Measurements from ENCODE around the gene SEC31A. TPM values are rescaled to one million over a fixed set of nuclear protein-coding genes. Genes with fewer than 3 reads are reported as not detected.

Gene SEC31A, protein sequence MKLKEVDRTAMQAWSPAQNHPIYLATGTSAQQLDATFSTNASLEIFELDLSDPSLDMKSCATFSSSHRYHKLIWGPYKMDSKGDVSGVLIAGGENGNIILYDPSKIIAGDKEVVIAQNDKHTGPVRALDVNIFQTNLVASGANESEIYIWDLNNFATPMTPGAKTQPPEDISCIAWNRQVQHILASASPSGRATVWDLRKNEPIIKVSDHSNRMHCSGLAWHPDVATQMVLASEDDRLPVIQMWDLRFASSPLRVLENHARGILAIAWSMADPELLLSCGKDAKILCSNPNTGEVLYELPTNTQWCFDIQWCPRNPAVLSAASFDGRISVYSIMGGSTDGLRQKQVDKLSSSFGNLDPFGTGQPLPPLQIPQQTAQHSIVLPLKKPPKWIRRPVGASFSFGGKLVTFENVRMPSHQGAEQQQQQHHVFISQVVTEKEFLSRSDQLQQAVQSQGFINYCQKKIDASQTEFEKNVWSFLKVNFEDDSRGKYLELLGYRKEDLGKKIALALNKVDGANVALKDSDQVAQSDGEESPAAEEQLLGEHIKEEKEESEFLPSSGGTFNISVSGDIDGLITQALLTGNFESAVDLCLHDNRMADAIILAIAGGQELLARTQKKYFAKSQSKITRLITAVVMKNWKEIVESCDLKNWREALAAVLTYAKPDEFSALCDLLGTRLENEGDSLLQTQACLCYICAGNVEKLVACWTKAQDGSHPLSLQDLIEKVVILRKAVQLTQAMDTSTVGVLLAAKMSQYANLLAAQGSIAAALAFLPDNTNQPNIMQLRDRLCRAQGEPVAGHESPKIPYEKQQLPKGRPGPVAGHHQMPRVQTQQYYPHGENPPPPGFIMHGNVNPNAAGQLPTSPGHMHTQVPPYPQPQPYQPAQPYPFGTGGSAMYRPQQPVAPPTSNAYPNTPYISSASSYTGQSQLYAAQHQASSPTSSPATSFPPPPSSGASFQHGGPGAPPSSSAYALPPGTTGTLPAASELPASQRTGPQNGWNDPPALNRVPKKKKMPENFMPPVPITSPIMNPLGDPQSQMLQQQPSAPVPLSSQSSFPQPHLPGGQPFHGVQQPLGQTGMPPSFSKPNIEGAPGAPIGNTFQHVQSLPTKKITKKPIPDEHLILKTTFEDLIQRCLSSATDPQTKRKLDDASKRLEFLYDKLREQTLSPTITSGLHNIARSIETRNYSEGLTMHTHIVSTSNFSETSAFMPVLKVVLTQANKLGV
- 110 TPM for total RNA-seq

GRCh38 chr4:82890901-82891706 lies at the start of gene SEC31A:
Gene SEC31A (minus strand): TSS chr4:82891153. CDS start chr4:82881936, 9,217 bp downstream.

DNA sequence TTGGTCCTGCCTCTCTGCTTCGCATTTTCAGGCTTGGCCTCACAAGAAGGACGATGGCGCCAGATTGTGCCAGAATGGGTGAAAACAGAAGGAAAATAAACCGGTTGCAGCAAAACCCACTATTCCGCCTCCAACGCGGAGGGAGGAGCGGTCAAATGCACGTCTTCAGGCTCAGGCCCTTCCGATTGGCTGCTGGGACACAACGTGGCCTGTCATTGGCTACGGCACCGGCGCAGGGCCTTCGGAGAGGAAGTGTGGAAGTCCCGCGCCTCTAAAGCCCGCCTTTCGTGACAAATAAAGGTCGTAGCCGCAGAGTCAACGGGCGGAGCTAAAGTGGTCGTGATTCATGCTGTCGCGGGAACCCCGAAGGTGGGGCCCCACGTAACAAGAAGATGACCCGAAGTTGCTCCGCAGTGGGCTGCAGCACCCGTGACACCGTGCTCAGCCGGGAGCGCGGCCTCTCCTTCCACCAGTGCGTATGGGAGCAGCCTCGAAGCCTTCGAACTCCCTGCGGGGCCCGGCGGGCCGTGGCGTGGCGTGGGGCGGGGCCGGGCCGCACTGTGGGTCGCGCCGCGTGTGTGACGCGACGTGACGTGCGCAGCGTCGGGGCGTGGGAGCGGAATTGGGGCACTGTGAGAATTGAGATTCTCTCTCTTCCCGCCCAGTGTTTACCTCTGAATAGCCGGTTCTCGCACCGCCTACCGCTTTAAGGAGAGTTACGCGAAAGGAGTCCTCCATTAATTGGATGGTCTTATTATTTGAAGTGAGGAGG lies 9.6 kb upstream of the SEC31A start, which contains the start of gene THAP9:
Gene THAP9 (plus strand): TSS at position 325 of the 772 bp plus-strand sequence. CDS start 68 bp downstream, at position 393.

DNA sequence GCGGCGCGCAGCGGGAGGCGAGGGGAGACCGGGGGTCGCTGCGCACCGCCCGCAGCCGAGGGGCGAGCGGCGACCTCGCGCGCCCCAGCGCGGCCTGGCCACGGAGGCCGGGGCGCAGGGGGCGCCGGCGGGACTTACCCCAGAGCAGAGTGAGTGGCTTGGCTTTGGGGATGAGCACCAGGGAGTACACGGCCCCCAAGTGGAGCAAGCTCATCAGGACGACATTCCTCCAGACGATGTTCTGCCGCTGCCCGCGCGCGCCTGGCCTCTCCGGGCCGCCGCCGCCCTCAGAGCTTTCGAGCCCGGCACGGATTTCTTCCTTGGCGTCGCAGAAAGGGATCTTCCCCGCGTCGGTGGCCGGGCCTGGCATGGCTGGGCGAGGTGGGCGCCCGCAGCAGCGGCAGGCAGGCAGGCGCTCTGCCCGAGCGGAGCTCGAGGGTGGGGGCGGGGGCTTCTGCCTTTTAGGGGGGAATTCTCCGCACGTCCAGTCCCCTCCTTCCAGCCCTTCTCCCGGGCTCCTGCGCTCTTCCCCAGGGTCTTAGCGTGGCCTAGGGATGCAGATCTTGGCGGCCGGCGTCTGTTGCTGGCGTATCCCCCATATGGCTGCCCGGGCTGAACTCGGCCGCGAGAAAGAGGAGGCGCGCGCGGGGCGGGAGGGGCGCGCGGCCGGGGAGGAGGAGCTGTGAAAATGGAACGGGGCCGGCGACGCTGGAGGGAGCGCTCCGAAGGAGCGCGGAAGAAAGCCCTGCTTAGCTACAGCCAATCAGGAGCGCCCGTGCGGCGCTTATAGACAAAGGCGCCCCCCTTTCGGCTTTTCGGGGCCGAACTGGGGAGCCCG lies 92.6 kb downstream of the SEC31A start, which contains the start of gene SCD5:
Gene SCD5 (minus strand): TSS at position 629 of the 838 bp plus-strand sequence. CDS start 259 bp downstream, at position 370.

Other genes starting within 250 kb of the SEC31A start
- gene SCD5, start 92.4 kb downstream of the SEC31A start, total RNA-seq, result 252 TPM
- 16.4 TPM for gene THAP9, start 9.6 kb upstream of the SEC31A start, total RNA-seq
- 25.8 TPM for gene LIN54, start 119.7 kb upstream of the SEC31A start, total RNA-seq
- gene COPS4, start 144.0 kb upstream of the SEC31A start, total RNA-seq, result 154 TPM
- gene PLAC8, start 223.6 kb upstream of the SEC31A start, total RNA-seq, result 2.1 TPM

All from diencephalon (tissue), 1 donor.